Activated CD8-positive, alpha-beta T cell treated with anti-CD3 and anti-CD28 coated beads for 36 hours (primary cell): ENCODE data around the gene SP2. TPM values are rescaled to one million over a fixed set of nuclear protein-coding genes. Genes with fewer than 3 reads are reported as not detected.
A peak's percentile ranks its signal among the peaks of the same experiment; 100 is the strongest.

Experiments used
- ATAC-seq: fragments of 200-7000 bp; cut with Tn5 transposase; one replicate; pipeline ENCODE4 v1.10.0; 2021; ENCODE audit warnings: mild to moderate bottlenecking, moderate library complexity
- CTCF ChIA-PET: fragments of 350-600 bp; sonication (Branson Sonifier 250); formaldehyde crosslinking; loops from one replicate; lab custom pipeline; 2021; ENCODE audit warnings: antibody characterized with exemption; lab: Charles Lee
- POLR2A ChIA-PET: fragments of 350-600 bp; sonication (Branson Sonifier 250); formaldehyde crosslinking; loops from one replicate; lab custom pipeline; 2021; ENCODE audit warnings: antibody characterized with exemption; lab: Charles Lee
- DNase-seq: peaks from one replicate; pipeline ENCODE4 v3.0.0-alpha.2; 2020
- H3K27ac Mint-ChIP-seq: one replicate; pipeline ENCODE4 v1.8.0; 2021; ENCODE audit warnings: mild to moderate bottlenecking, mixed read lengths
- H3K27me3 Mint-ChIP-seq: one replicate; pipeline ENCODE4 v1.8.0; 2021; ENCODE audit warnings: mixed read lengths
- H3K36me3 Mint-ChIP-seq: one replicate; pipeline ENCODE4 v1.8.0; 2021; ENCODE audit warnings: low read depth, mixed read lengths
- H3K4me1 Mint-ChIP-seq: one replicate; pipeline ENCODE4 v1.8.0; 2021; ENCODE audit warnings: low read depth, mixed read lengths
- H3K4me3 Mint-ChIP-seq: one replicate; pipeline ENCODE4 v1.8.0; 2021; ENCODE audit warnings: mild to moderate bottlenecking, moderate library complexity, mixed read lengths
- H3K9me3 Mint-ChIP-seq: one replicate; pipeline ENCODE4 v1.8.0; 2021; ENCODE audit warnings: mixed read lengths
- CTCF ChIP-seq: fragments of 200-600 bp; IDR thresholded peaks from one replicate; pipeline ENCODE4 v1.8.0; 2022; ENCODE audit warnings: antibody characterized with exemption, mild to moderate bottlenecking
- intact Hi-C: fragments of 100-400 bp; cut with micrococcal nuclease; formaldehyde crosslinking; loops from one replicate; pipeline ENCODE4 v1.10.0; 2022
- total RNA-seq, 2 experiments: library from RNA; stranded (reverse); gene quantifications; one replicate each; pipeline ENCODE4 v1.2.3, GENCODE V29; 2021

SP2 gene
- total RNA-seq, 2 experiments from 2014 or later: 11.5 to 13.2 TPM

- intact Hi-C loops: no loop called here
- ChIA-PET POLR2A (interaction anchor here (0.6 to 4.8 kb wide), 15 partner anchors 9 to 281 kb away, joined by 3 to 35 read pairs (median 4); partner anchors contain the start of genes PNPO, PRR15L and SP2), CTCF (interaction anchor here (0.7 to 12.4 kb wide), 30 partner anchors 9 to 294 kb away, joined by 3 to 284 read pairs (median 6); partner anchors contain the start of genes PNPO, PRR15L, SCRN2 and SP2)
- no peaks in the 10 kb centered on the region for H3K9me3 Mint-ChIP-seq
- ATAC-seq (no peak), DNase-seq (no peak)
- no peaks in the 10 kb centered on the region for H3K27me3 Mint-ChIP-seq
- peaks cover 9% of the 10 kb centered on the region for H3K36me3 Mint-ChIP-seq
- H3K4me1 Mint-ChIP-seq: peaks cover 22% of the 10 kb centered on the region
- H3K4me3 Mint-ChIP-seq: peak overlapping the region; percentile 95
- peak overlapping the region; percentile 43 for H3K27ac Mint-ChIP-seq
- no peak for TF ChIP-seq CTCF
Measured at GRCh38 chr17:47969930-47970724, 74.1 kb downstream of the SP2 start.

DNA sequence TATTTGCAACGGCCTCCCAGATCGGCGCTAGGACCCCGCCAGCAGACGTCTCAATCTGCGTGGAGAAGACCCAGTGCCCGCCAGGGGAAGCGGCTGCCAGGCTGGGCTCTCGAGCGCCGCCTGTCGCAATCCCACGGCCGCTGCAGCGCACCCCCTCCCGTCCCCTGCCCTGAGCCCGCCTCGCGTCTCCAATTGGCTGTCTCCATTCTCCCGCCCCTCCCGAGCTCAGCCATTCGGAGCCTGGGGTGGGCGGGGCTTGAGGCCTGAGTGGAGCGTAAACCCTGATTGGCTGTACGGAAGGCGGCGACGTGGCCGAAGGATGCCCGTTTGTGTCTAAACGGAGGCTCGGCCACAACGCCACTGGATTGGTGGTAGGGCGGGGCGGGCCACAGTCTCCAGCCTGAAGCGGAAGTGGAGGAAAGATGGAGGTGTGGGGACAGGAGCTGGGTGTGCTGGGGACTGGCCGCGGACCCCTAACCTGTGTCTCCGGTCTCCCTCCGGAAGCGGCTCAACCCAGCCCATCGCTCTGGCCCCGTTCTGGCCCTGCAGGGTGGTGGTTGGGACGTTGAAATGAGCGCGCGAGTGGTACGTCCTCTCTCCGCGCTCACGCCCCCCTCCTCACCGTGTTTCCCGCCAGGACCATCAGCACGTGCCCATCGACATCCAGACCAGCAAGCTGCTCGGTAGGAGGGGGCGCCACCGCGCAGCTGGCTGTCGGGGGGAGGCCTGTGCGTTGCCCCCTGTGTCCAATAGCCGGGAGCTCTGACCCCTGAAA is 74.9 kb downstream of the SP2 start, which contains the start of gene CDK5RAP3:
Gene CDK5RAP3, plus strand, starts transcription at position 389 of the 775 bp plus-strand sequence. Its CDS starts 34 bp downstream, at position 423.
- Mint-ChIP-seq H3K4me3 (peak within 1 kb of the TSS; percentile 95), H3K27ac (peak within 1 kb of the TSS; percentile 91), H3K36me3 (peaks cover 14% of the 10 kb centered on the region), H3K27me3 (no peaks in the 10 kb centered on the region), H3K9me3 (no peaks in the 10 kb centered on the region), H3K4me1 (peaks cover 22% of the 10 kb centered on the region)
- DNase-seq (peak; percentile 100), ATAC-seq (peak; percentile 100)
- CTCF ChIA-PET: interaction anchor here (0.6 to 12.4 kb wide), 35 partner anchors 9 to 293 kb away, joined by 3 to 284 read pairs (median 5); partner anchors contain the start of genes LRRC46, MRPL10, PNPO and PRR15L
- POLR2A ChIA-PET: interaction anchor here (0.6 to 4.8 kb wide), 20 partner anchors 8 to 280 kb away, joined by 3 to 35 read pairs (median 4); partner anchors contain the start of genes NFE2L1, PNPO, PRR15L and SP2
- intact Hi-C loops: no loop called here
- TF ChIP-seq CTCF: peak; percentile 97

DNA sequence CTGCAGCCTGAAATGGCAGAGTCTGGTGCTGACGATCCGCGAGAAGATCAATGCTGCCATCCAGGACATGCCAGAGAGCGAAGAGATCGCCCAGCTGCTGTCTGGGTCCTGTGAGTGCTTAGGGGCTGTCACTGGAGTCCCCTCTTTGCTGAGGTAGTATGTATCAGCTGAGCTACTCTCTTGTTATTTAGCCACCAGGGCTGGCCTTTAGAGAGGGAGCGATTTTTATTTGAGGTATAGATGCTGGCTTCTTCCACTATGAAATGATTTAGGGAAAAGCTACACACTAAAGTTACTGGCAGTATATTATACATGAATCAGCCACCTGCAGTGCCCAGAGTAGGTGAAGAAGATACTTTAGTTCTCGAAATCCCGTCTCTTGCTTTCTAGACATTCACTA is 77.5 kb downstream of the SP2 start:
- Mint-ChIP-seq H3K4me1 (peaks cover 22% of the 10 kb centered on the region), H3K27ac (no peak overlapping the region), H3K9me3 (no peaks in the 10 kb centered on the region), H3K36me3 (peaks cover 27% of the 10 kb centered on the region), H3K27me3 (no peaks in the 10 kb centered on the region), H3K4me3 (no peak overlapping the region)
- POLR2A ChIA-PET: no interaction called here
- DNase-seq (no peak), ATAC-seq (no peak)
- no peak for TF ChIP-seq CTCF
- CTCF ChIA-PET: interaction anchor here (4.1 to 12.4 kb wide), 2 partner anchors 28 to 38 kb away, joined by 19 to 284 read pairs; partner anchors contain the start of gene PNPO
- intact Hi-C loops: no loop called here

DNA sequence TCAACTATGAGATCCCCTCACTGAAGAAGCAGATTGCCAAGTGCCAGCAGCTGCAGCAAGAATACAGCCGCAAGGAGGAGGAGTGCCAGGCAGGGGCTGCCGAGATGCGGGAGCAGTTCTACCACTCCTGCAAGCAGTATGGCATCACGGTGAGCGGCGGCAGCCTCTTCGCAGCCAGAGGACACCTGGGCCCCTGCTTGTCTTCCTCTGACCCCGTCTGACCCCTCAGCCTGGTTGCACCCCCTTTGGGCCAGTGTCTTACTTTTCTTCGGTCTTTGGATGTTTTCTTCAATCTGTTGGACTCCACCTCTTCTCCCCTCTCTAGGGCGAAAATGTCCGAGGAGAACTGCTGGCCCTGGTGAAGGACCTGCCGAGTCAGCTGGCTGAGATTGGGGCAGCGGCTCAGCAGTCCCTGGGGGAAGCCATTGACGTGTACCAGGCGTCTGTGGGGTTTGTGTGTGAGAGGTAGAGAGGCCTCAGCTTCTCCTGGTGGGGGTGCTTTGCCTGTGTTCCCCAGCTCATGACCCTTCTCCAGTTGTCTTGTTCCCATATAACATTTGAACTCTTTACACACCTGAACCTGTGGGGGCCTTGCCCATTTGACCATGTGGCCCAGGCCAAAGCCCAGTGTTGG is 79.3 kb downstream of the SP2 start:
- CTCF ChIA-PET: interaction anchor here (1.6 to 12.4 kb wide), 2 partner anchors 26 to 30 kb away, joined by 6 to 284 read pairs; partner anchors contain the start of gene PNPO
- DNase-seq (no peak), ATAC-seq (no peak)
- TF ChIP-seq CTCF: no peak
- Mint-ChIP-seq H3K9me3 (no peaks in the 10 kb centered on the region), H3K27ac (no peak overlapping the region), H3K36me3 (peaks cover 40% of the 10 kb centered on the region), H3K4me1 (peaks cover 15% of the 10 kb centered on the region), H3K27me3 (no peaks in the 10 kb centered on the region), H3K4me3 (no peak overlapping the region)
- intact Hi-C loops: no loop called here
- POLR2A ChIA-PET: no interaction called here
